Stimulated activated CD8-positive, alpha-beta memory T cell treated with anti-CD3 and anti-CD28 coated beads, Interleukin-15, amount 100 ng/mL, for 4 hours (primary cell): Measurements from ENCODE around the gene ST8SIA4.

Experiments used
- DNase-seq, 2 donors: peaks; one replicate each; pipeline ENCODE4 v3.0.0-alpha.2; 2020; ENCODE audit warnings: low read depth in 2 of 2

Gene ST8SIA4

GRCh38 chr5:100779669-100780375 is 123.3 kb downstream of the ST8SIA4 start:
- DNase-seq = no peak

DNA sequence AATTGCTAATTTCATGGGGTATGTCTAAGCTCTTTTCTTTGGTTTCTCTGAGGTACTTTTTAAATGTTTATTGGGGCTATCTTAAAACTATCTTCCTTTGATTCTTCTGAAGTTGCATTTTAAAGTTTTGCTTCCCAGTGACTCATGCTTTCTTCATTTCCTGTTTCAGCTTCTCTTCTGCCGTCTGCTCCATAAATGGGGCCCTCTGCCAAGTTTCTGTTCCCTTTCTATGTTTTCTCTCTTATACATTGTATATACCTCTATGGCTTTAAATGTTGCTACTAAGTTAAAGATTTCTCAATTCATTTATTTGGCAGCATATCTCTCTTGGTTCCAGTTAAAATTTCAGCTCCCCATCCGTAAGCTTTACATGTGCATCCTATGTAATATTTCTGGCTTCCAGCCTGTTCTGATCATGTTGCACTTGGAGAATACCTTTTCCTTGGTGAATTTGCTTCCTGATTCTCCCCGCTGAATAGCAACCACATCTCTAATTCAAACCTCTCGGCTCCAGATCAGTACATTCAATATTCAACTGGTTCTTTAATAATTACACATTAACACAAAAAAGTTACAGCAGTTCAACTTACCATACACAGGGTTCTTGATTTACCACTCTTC is 125.3 kb downstream of the ST8SIA4 start:
- DNase-seq = no peak

DNA sequence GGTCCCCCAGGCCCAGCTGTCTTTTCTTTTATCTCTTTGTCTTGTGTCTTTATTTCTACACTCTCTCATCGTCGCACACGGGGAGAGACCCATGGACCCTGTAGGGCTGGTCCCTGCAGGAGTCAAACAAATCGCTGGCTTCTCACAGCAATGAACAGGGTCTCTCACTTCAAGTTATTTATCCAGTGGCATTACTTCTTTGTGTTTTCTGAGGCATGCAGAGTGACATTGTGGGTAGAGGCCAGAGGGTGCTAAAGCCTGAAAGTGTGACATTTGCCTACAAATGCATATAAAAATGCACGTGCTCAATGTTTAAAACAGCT is 127.6 kb downstream of the ST8SIA4 start:
- no peak for DNase-seq

DNA sequence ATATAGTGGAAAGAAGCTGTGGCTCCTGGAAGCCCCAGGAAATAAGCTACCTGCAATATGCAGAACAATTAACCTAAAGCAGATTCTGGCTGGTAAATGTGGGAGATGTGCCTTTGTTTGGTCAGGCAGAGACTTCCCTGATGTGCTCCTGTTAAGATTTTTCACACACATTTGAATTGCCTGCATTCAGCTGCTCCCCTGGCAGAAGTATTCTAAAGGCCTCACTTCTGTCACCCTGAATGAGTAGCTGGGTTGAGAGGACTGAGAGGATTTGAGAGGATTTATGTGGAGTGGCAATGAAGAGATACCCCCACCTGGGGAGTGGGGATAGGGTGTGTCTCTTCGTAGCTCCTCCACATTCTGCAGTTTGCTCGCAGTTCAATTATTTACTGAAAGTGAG is 130.5 kb downstream of the ST8SIA4 start:
- no peak for DNase-seq

- DNase-seq = no peak
These were observed 131.1 kb downstream of the ST8SIA4 start for GRCh38 chr5:100772006-100772405.

- DNase-seq = no peak
These were observed 131.9 kb downstream of the ST8SIA4 start for GRCh38 chr5:100771181-100771580.

- DNase-seq = no peak
These were observed 134.9 kb downstream of the ST8SIA4 start for GRCh38 chr5:100768221-100768620.

GRCh38 chr5:100762995-100763394 is 140.1 kb downstream of the ST8SIA4 start:
- DNase-seq = no peak

- no peak for DNase-seq
These were observed 141.0 kb downstream of the ST8SIA4 start for GRCh38 chr5:100762108-100762507.

- no peak for DNase-seq
These were observed 141.9 kb downstream of the ST8SIA4 start for GRCh38 chr5:100761192-100761591.

- DNase-seq = no peak
These were observed 142.4 kb downstream of the ST8SIA4 start for GRCh38 chr5:100760688-100761087.

- DNase-seq = no peak
These were observed 144.3 kb downstream of the ST8SIA4 start for GRCh38 chr5:100758780-100759179.

- no peak for DNase-seq
These were observed 144.8 kb downstream of the ST8SIA4 start for GRCh38 chr5:100758306-100758705.

GRCh38 chr5:100757618-100758017 is 145.5 kb downstream of the ST8SIA4 start:
- no peak for DNase-seq
